Stimulated activated effector memory CD8-positive, alpha-beta T cell treated with anti-CD3 and anti-CD28 coated beads, Interleukin-12 subunit alpha, Interleukin-12 subunit beta, amount 100 ng/mL, for 72 hours (primary cell): ENCODE data around the gene DNAJB1.
"Not testable (repeated sequence)": the region's sequence is repeated elsewhere in the genome, so short reads cannot be mapped to it uniquely, and the experiment has no call there.

ENCODE experiments used
- ATAC-seq: fragments of 150-1000 bp; cut with Tn5 transposase; 2 replicates; pipeline ENCODE4 v1.10.0; 2021
- DNase-seq, 2 donors: peaks; one replicate each; pipeline ENCODE4 v3.0.0; 2021 to 2022; ENCODE audit warnings: low spot score in 2 of 2
- H3K27ac Mint-ChIP-seq: one replicate; pipeline ENCODE4 v1.8.0; 2022; ENCODE audit warnings: mild to moderate bottlenecking, mixed read lengths
- H3K36me3 Mint-ChIP-seq: one replicate; pipeline ENCODE4 v1.8.0; 2022; ENCODE audit warnings: mild to moderate bottlenecking, mixed read lengths
- H3K4me1 Mint-ChIP-seq: one replicate; pipeline ENCODE4 v1.8.0; 2022; ENCODE audit warnings: mixed read lengths
- H3K4me3 Mint-ChIP-seq: one replicate; pipeline ENCODE4 v1.8.0; 2022; ENCODE audit warnings: mild to moderate bottlenecking, mixed read lengths
- H3K9me3 Mint-ChIP-seq: one replicate; pipeline ENCODE4 v1.8.0; 2022; ENCODE audit warnings: mixed read lengths

DNAJB1 gene

GRCh38 chr19:14517840-14518505, at the start of gene DNAJB1:
TSS of gene DNAJB1 (minus strand) at chr19:14518397. CDS start at chr19:14518349, 48 bp downstream.
- peaks cover 74% of the 10 kb centered on the region for H3K36me3 Mint-ChIP-seq
- H3K4me3 Mint-ChIP-seq, result peak within 1 kb of the TSS; percentile 90
- peak; percentile 74 for ATAC-seq
- H3K4me1 Mint-ChIP-seq, result peaks cover 62% of the 10 kb centered on the region
- peak within 1 kb of the TSS; percentile 94 for H3K27ac Mint-ChIP-seq
- H3K9me3 Mint-ChIP-seq, result no peaks in the 10 kb centered on the region
- DNase-seq, result peak in 1 of 2 donors; percentile 77

GRCh38 chr19:14567079-14567478, 48.9 kb upstream of the DNAJB1 start:
- H3K4me3 Mint-ChIP-seq, result peak overlapping the region; percentile 36
- DNase-seq (no peak), ATAC-seq (no peak)
- H3K36me3 Mint-ChIP-seq, result peaks cover 37% of the 10 kb centered on the region
- H3K27ac Mint-ChIP-seq, result peak overlapping the region; percentile 90
- no peaks in the 10 kb centered on the region for H3K9me3 Mint-ChIP-seq
- peaks cover 65% of the 10 kb centered on the region for H3K4me1 Mint-ChIP-seq

GRCh38 chr19:14566712-14567077, 48.5 kb upstream of the DNAJB1 start:
- H3K4me3 Mint-ChIP-seq, result peak overlapping the region; percentile 36
- H3K27ac Mint-ChIP-seq, result peak overlapping the region; percentile 90
- DNase-seq, result no peak

GRCh38 chr19:14565765-14566711, 47.8 kb upstream of the DNAJB1 start:
- peaks cover 61% of the 10 kb centered on the region for H3K4me1 Mint-ChIP-seq
- no peaks in the 10 kb centered on the region for H3K9me3 Mint-ChIP-seq
- no peak for ATAC-seq
- DNase-seq, result no peak
- peaks cover 37% of the 10 kb centered on the region for H3K36me3 Mint-ChIP-seq
- peak overlapping the region; percentile 90 for H3K27ac Mint-ChIP-seq
- peak overlapping the region; percentile 14 for H3K4me3 Mint-ChIP-seq

More at GRCh38 chr19:14566712-14567077, 48.5 kb upstream of the DNAJB1 start:
- no peak for ATAC-seq
- no peaks in the 10 kb centered on the region for H3K9me3 Mint-ChIP-seq
- peaks cover 37% of the 10 kb centered on the region for H3K36me3 Mint-ChIP-seq
- peaks cover 64% of the 10 kb centered on the region for H3K4me1 Mint-ChIP-seq

GRCh38 chr19:14565298-14565679, 47.1 kb upstream of the DNAJB1 start:
- no peak for DNase-seq
- Mint-ChIP-seq H3K36me3 (peaks cover 33% of the 10 kb centered on the region), H3K4me3 (no peak overlapping the region), H3K9me3 (no peaks in the 10 kb centered on the region), H3K27ac (no peak overlapping the region), H3K4me1 (peaks cover 59% of the 10 kb centered on the region)
- no peak for ATAC-seq

GRCh38 chr19:14564652-14565297, 46.6 kb upstream of the DNAJB1 start:
- H3K4me3 Mint-ChIP-seq, ATAC-seq, DNase-seq, H3K27ac Mint-ChIP-seq, H3K9me3 Mint-ChIP-seq: not testable (repeated sequence)
- H3K4me1 Mint-ChIP-seq, result peaks cover 61% of the 10 kb centered on the region
- peaks cover 32% of the 10 kb centered on the region for H3K36me3 Mint-ChIP-seq

- Mint-ChIP-seq H3K9me3 (no peaks in the 10 kb centered on the region), H3K36me3 (peaks cover 32% of the 10 kb centered on the region), H3K27ac (peak overlapping the region; percentile 92), H3K4me1 (peaks cover 59% of the 10 kb centered on the region), H3K4me3 (peak overlapping the region; percentile 54)
- peak; percentile 70 for ATAC-seq
- DNase-seq, result no peak
Measured at GRCh38 chr19:14563989-14564651, 45.9 kb upstream of the DNAJB1 start.

- peaks cover 27% of the 10 kb centered on the region for H3K36me3 Mint-ChIP-seq
- DNase-seq (no peak), ATAC-seq (peak; percentile 1)
- H3K4me3 Mint-ChIP-seq, result peak overlapping the region; percentile 54
- no peaks in the 10 kb centered on the region for H3K9me3 Mint-ChIP-seq
- H3K4me1 Mint-ChIP-seq, result peaks cover 53% of the 10 kb centered on the region
- peak overlapping the region; percentile 92 for H3K27ac Mint-ChIP-seq
Measured at GRCh38 chr19:14563590-14563926, 45.4 kb upstream of the DNAJB1 start.

- H3K27ac Mint-ChIP-seq, result peak overlapping the region; percentile 92
- no peak for DNase-seq
- no peaks in the 10 kb centered on the region for H3K9me3 Mint-ChIP-seq
- peak overlapping the region; percentile 59 for H3K4me3 Mint-ChIP-seq
- H3K36me3 Mint-ChIP-seq, result peaks cover 21% of the 10 kb centered on the region
- ATAC-seq, result no peak
- H3K4me1 Mint-ChIP-seq, result peaks cover 47% of the 10 kb centered on the region
Measured at GRCh38 chr19:14562660-14563589, 44.7 kb upstream of the DNAJB1 start.

GRCh38 chr19:14561847-14562351, 43.7 kb upstream of the DNAJB1 start:
- ATAC-seq (peak; percentile 51), DNase-seq (no peak)
- Mint-ChIP-seq H3K9me3 (no peaks in the 10 kb centered on the region), H3K27ac (peak overlapping the region; percentile 92), H3K4me3 (peak overlapping the region; percentile 59), H3K4me1 (peaks cover 38% of the 10 kb centered on the region), H3K36me3 (peaks cover 14% of the 10 kb centered on the region)

GRCh38 chr19:14561249-14561648, 43.1 kb upstream of the DNAJB1 start:
- peaks cover 18% of the 10 kb centered on the region for H3K36me3 Mint-ChIP-seq
- no peaks in the 10 kb centered on the region for H3K9me3 Mint-ChIP-seq
- H3K4me3 Mint-ChIP-seq, result peak overlapping the region; percentile 59
- DNase-seq, result no peak
- H3K4me1 Mint-ChIP-seq, result peaks cover 39% of the 10 kb centered on the region
- H3K27ac Mint-ChIP-seq, result peak overlapping the region; percentile 92
- no peak for ATAC-seq

- ATAC-seq (no peak), DNase-seq (no peak)
- H3K9me3 Mint-ChIP-seq, result no peaks in the 10 kb centered on the region
- peak overlapping the region; percentile 69 for H3K27ac Mint-ChIP-seq
- H3K36me3 Mint-ChIP-seq, result peaks cover 14% of the 10 kb centered on the region
- peaks cover 39% of the 10 kb centered on the region for H3K4me1 Mint-ChIP-seq
- H3K4me3 Mint-ChIP-seq, result no peak overlapping the region
Measured at GRCh38 chr19:14560776-14561108, 42.5 kb upstream of the DNAJB1 start.

GRCh38 chr19:14559916-14560775, 41.9 kb upstream of the DNAJB1 start:
- H3K4me3 Mint-ChIP-seq, result no peak overlapping the region
- DNase-seq (no peak), ATAC-seq (no peak)
- no peaks in the 10 kb centered on the region for H3K9me3 Mint-ChIP-seq
- H3K4me1 Mint-ChIP-seq, result peaks cover 39% of the 10 kb centered on the region
- peak overlapping the region; percentile 69 for H3K27ac Mint-ChIP-seq
- H3K36me3 Mint-ChIP-seq, result peaks cover 11% of the 10 kb centered on the region
